Stimulated activated CD8-positive, alpha-beta memory T cell treated with anti-CD3 and anti-CD28 coated beads, Interleukin-2, amount 100 ng/mL, for 1 hour (primary cell): ENCODE measurements around the gene ERGIC1.

Experiments used
- DNase-seq, 2 donors: peaks; one replicate each; pipeline ENCODE4 v3.0.0-alpha.2; 2020; ENCODE audit warnings: low read depth in 2 of 2

Gene ERGIC1

DNA sequence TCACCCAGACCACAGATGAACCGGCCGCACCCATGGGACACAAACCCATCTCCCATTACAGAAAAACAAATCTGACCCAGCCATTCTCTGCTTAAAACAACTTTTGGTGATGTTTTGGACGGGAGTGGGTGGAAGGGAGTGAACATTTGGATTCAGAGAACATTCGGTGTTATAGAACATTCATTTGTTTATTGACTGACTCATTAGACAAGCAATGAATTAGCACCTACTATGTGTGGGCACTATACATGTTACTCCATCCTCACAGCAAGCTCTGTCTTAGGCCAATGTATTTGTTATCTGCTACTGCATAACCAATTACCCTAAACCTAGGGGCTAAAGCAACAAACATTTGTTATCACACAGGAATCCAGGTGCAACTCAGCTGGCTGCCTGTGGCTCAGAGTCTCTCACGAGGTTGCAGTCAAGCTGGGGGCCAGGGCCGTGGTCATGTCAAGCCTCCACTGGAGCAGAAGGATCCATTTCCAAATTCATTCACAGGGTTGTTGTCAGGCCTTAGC lies 5.1 kb upstream of the ERGIC1 start:
- DNase-seq: no peak

DNA sequence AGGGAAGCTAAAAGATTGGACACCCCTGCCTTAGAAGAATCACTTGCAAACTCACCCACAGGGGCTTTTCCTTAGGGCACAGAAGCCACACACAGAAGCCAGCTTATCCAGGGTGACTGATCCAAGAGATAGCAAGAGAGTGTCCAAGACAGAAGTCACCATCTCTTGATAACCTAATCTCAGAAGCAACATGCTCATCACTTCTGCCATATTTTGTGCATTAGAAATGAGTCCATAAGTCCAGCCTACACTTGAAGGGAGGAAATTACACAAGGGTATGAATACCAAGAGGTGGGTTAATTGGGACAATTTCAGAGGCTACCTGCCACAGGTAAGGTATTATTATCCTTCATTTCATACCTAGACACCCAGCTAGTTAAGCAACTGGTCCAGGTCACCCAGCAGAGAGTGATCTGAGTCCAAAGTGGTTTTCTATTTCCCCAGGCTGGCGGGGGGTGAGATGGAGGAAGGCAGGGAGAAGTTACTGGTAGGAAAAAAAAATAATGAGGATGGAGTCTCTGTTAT lies 3.7 kb upstream of the ERGIC1 start:
- DNase-seq: no peak

DNA sequence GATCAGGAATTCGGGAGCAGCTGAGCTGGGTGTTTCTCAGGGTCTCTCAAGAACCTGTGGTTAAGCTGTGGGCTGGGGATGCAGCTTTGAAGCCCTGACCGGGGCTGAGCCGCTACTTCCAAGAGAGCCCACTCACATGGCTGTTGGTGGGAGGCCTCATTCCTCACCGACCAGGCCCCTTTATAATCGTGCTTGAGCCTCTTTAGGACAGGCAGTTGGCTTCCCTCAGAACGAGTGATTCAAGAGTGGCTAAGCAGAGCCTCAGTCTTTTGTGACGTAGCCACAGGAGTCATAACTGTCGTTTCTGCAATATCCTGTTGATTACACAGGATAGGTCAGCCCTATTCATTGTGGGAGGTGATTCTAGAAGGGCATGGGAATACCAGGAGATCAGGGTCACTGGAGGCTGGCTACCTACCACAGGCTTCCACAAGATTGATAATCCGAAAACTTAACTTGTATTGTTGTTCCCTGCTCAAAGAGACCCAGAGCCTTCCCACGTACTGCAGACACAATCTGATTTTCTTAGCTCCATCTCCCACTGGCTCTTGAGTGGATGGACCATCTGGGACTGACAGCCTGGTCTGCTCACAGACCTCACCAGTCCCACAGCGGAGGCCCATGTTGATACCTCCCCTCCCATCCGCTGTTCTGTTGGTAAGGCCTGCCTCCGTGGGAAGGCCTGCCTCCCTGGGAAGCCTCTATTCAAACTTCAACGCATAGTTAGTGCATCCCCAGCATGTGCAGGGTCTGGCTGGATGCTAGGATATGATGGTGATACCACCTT lies 3.0 kb upstream of the ERGIC1 start:
- no peak for DNase-seq

DNA sequence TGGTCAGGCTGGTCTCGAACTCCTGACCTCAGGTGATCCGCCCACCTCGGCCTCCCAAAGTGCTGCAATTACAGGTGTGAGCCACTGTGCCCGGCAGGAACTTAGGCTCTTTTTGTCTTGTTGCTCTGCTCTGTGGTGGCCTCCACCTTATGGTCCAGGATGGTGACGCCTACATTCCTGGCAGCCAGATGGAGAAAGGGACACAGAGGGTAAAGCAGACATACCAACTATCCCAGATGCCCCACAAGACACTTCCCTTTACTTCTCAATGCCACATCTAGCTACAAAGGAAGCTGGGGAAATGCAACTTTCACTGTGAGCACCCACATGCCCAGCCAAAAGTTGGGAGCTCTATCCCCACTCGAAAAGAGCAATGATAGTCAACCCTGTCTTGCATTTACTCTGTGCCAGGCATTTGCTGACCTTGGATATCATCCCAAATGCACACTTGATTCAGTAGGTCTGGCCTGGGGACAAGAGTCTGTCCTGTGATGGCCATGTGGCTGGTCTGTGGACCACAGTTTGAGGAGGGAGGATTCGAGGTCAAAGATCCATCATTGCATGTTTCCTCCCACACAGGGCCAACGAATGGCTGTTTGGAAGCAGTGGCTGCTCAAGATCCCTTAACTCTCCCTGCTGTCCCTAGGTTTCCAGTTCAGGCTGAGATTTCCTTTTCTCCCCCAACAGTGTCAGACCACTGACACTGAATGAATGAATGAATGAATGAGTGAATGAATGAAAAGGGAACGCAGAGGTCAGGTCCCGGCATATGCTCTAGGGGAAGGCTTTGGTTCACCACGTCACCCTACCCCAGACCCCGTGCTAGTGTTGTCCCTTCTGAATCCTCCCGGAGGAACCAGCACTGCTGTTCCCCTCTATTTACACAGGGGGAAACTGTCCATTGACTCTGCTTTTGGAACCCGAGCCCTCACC lies 1.4 kb upstream of the ERGIC1 start:
- DNase-seq: no peak

DNA sequence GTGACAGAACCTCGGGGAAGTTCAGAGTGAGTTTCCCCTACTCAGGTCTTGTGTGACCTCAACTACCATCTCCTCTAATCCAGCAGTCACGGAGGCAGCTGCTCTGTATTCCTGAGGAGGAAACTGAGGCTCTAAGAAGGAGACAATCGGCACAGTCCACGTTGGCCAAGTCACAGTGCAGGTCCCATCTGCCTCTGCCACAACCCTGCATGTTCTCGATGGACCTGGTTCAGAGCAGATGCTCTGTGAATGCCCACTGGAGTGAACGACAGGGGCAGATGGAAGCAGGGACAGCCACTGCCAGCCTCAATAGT lies 722 bp upstream of the ERGIC1 start:
- no peak for DNase-seq

DNA sequence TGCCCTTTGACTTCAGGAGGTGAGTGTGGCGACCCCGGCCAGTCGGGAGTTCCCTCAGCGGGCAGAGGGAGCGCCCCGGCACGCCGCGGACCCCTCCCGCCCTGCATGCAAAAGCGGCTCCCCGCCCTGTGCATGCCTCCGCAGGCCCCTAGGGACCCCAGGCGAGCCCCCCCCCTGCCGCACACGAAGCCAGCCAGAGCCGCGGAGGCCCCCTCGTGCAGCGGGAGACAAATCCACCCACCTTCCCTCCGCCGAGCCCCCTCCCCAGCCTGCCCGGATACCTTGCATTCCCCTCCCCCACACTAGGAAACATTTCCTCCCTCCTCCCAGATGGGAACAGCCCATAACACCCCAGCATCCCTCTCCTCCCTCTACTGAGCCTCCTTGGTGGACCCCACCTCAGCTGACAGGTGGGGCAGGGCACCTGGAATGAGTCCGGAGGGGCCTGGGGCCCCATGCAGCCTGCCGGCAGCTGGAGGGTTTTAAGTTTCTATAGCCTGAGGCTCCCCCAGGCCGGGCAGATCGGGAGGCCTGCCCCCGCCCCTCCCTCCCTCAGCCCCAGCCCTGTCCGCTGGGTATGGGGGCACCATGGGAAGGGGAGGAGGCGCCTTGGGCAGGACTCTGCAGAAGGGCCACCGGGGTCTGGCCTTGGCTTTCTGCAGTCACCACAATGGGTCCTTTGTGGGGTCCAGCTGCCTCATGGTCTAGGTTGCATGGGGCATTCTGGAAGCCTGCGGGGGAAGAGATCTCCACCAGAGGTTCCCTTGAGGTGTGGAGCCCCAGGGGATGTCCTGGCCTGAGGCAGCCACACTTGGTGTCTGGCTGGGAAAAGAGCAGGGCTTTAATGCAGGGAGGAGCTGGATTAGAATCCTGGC lies 601 bp downstream of the ERGIC1 start:
- no peak for DNase-seq

DNA sequence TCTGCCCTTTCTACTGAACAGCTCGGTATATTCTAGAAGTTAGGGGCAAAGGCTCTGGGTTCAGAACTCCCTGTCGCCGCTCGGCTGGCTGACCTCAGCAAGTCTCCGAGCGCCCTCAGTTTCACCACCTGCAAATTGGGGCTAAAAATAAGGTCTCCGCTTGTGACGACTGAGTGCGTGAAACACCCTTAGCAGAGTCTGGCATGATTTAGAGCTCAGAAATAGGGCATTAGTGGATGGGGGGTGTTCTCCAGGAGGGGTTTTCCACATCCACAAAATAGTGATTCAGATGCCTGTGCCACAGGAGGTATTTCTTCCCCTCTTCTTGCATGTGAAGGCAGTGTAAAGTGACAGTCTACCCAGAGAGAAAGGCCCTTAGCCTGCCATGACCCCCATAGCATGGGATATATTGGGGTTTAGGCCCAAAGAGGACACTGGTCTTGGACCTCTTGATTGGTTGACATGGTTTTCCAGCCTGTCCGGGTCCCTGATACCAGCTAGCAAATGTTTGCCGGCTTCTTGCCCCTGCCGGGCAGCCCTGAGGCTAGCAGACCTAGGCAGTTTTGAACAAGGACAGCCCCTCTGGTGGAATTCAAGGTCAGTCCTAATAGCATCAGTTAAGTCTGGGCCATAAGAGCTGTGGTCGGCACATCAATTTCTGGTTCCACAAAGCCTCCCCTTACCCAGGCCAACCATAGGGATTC lies 1.4 kb downstream of the ERGIC1 start:
- no peak for DNase-seq

DNA sequence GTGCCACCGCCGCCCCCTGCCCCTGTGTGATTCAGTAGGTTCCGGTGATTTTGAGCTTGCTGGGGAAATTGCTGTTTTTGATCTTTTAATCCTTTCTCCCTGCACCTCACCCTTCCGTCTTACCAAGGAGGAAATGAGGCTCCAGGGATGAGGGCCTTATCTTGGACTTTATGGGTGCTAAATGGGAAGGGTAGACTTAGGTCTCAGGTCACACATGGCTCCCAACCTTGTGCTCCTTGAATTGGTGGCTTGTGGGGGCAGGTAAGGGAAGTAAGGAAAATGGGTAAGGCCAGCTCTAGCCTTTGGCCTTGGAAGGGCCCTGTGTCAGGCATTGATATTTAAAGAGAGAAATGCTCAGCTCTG lies 1.9 kb downstream of the ERGIC1 start:
- DNase-seq: no peak

DNA sequence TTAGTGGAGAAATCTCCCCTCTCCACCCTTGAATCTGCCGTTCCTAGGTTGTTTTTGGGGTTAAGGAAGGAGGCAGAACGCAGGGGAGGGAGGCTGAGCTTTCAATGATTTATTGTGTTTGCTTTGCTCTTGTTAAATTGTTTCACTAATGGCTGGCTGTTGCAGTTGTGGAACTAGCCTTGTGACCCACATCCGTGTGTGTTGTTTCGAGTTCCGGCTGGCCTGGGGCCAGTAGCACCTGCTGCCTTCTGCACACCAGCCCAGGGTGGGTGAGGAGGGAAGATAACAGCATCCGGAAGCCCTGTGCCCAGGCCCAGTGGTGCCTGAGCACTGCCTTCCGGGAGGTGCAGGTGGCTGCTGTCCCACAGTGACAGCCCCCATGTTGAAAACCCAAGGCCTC lies 3.6 kb downstream of the ERGIC1 start:
- no peak for DNase-seq

DNA sequence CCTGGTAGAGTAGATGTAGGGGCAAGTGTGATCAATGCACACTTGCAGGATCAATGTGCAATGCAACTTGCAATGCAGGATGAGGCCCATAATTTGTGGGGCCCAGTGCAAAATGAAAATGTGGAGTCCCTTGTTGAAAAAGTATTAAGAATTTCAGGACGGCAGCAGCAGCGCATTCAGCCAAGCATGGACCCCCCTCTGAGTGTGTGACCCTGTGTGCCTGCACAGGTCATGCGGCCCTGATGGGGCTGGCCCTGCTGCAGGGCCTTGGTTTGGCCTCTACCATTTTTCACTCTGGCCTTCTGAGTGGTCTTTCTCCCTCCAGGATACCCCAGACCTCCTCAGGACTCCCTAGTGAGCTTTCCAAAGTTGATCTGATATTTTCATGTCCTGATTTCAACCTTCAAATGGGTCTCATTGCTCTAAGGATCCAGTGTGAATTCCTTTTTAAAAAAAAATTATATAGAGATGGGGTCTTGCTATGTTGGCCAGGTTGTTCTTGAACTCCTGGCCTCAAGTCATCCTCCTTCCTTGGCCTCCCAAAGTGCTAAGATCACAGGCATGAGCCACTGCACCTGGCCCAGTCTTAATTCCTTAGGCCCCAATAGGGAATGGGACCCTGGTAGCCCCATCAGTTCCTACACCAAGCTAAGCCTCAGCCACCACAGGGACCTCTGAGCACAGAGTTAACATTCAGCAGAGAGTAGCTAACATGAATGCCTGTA lies 4.3 kb downstream of the ERGIC1 start:
- DNase-seq: no peak

DNA sequence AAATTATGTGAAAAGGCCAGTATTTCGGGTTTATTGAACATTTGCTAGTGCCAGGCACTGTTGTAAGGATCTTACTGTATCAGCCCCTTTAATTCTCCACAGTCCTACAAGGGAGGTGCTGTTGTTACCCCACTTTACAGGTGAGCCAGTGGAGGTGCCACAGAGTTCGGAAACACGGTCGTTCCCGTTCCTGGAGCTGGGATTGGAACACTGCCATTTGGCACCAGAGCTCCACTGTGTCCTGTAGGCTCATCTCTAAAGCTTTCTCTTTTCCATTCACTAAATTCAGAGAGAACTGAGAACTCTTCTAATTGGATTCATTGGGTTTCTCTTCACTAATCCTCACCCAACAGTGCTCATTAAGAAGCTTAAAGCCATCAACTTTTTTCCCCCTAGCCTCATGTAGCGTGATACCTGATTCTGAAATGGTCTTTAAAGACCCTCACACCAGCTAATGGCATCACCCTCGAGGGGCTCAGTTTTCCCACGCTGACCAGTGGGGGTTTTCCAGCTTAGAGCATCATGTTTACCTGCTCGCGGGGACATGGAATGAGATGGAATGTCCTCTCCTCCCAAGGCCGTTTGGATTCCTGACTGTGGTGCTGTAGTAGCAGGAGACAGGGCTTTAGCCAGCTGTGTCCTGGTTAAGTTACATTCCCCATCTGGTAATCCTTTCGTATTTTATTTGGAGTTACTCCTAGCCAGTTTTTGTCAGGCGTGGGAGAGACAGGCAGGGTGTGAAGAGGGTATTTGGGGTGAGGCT lies 5.8 kb downstream of the ERGIC1 start:
- DNase-seq: no peak

DNA sequence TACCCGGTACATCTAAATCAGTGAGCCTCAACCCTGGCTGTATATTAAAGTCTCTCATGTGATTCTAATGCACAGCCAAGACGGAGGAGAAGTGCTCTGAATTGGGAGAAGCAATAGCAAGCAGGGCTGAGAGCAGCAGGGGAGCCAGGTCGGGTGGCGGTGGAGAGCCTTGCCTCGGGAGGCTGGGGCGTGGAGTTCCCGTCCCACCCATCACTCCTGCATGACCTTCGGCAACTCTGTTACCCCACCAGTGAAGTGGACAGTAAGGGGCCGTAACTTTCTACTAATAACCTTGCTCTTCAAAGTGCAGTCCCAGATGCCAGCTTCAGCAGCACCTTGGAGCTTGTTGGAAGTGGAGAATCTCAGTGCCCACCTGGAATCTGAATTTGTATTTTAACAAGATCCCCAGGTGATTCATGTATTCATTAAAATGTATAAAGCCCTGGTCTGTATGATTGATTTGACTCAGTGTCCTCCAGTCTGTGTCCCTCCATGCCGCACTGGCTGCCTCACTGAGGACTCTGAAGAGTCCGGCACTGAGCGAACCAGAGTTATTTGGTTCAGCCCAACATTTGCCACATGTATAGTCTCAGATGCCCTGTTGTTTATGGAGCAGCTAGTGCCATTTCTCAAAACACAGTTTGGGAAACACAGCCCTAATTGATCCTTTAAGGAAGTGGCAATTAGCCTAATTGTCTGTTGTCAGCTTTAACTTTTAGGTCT lies 6.5 kb downstream of the ERGIC1 start:
- no peak for DNase-seq

DNA sequence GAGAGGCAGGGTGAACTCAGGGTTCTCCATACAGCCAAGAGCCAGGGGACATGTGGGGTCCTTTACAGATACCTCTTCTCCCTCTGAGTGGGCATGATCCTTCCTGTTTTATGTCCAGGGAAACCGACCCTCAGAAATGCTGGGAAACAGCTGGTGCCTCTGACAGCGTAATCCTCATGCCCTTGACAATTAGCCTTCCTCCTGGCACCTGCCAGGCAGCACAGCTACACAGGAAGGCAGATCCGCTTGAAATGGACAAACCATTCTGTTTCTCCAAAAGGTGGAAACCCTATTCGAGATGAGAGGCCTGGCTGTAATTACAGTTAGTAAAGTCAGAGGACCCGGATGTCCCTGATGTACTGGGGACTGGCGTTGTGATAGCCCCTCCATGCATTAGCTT lies 7.2 kb downstream of the ERGIC1 start:
- DNase-seq: no peak

DNA sequence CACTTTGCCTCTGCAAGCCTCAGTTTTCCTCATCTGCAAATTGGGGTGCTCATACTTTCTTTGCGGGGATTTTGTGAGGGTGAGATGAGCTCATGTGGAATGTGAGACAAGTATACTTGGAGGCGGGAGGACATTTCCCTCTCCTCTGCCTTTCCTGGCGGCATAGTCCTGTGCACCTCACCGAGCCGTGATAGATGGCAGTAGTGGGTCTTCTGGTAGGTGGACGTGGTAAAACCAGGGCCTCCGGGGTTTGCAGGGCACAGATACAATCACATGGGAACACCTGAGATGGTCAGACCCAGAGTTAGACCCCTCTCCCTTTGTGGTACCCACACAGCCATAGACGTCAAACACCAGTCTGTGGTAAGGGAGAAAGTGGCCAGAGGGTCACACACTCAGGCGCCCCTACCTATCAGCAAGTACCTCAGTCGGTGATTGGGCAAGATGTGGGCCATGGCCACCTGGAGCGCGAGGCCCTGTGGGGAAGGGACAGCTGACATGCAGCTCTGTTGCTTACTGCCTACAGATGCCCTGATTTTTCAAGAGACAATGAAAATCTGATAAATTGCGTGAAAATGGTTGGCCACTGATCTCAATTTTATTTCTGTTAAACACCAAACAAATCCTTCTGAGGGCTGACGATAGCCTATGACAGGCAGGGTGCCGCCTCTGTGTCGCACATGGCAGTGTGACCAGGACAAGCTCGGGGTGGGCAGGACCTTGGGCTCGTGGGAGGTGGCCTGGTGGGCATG lies 9.9 kb downstream of the ERGIC1 start:
- no peak for DNase-seq

DNA sequence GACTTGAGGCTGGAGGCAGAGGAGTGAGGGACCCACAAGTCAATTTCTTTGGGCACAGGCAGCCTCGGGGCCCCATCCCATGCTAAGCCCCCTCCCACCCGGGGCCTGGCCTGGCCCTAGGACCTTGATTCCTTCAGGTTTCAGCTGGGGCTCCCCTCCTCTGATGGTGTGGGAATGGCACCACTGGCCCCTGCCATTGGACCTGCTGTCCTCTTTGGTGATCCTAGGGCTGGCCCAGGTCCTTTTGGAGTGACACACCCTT lies 10.5 kb downstream of the ERGIC1 start:
- DNase-seq: no peak

DNA sequence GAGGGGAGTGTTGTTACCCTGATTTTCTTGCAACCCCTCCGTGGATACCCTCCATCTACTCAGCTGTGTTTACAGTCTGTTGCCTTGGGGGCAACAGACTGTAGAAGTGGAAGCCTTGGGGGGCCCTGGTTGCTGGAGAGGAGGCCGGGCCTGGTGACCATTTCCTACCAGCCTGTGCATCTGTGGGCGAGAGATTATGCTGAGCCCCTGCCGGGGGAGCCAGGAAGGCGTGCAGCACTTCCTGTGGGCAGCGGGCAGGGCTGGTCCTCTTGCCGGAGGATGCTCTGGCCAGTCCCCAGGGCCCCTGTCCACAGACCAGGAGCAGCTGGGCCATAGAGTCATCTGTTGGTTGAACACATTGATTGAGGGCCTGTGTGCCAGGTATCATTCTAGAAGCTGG lies 11.1 kb downstream of the ERGIC1 start:
- no peak for DNase-seq

DNA sequence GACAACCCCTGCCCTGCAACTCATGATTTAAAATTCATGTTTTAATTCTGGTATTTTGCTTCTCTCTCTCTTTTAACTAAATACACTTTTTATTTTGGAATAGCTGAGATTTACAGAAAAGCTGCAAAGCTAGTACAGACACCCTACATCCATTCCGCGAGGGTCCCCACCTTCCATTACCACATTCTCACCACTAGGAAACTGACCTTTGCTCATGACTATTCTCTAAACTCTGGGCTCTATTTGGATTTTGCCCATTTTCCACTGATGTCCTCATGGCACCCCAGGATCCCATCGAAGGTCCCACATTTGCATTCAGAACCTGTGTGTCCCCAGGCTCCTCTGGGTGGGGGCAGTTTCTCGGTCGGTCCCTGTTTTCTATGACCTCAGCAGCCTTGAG lies 11.5 kb downstream of the ERGIC1 start:
- no peak for DNase-seq

DNA sequence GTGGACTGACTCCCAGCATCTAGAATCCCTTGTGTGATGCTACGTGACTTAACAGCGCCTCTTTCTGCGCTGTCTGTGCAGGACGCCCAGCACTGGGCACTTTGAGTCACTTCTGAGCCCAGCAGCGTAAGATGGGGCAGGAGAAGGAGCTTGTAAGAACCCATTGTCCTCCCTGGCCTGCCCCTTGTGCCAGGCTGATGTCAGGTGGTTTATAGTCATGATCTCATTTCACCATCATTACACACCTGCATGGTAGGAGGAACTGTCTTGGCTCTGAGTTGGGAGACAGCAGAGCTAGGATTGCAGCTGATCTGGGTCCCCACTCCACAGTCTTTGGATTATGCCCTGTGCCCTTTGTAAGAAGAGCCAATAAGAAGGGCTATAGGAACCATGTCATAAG lies 12.2 kb downstream of the ERGIC1 start:
- no peak for DNase-seq

DNA sequence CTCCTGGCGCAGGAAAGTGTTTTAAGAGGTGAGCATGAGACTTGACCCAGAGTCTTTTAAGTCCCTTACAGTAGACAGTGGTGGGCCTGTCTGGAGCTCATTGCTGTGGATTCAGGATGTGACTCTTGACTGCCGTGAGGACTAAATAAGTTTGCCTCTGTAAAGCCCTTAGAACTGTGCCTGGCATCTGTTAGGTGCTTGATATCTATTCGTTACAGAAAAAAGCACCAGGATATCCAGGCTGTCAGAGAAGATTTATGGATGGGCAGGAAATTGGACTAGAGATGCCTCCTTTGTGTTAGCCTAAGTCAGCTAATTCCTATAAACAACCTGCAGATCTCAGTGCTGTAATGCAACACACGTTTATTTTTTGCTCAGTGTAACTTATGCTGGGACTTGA lies 12.6 kb downstream of the ERGIC1 start:
- no peak for DNase-seq
